Memory B cell (primary cell): Measurements from ENCODE around the gene ZMYND19.
"Not testable (repeated sequence)": the region's sequence is repeated elsewhere in the genome, so short reads cannot be mapped to it uniquely, and the experiment has no call there.

ENCODE experiments used
- ATAC-seq: fragments of 150-1000 bp; cut with Tn5 transposase; 2 replicates; pipeline ENCODE4 v1.10.0; 2021; ENCODE audit warnings: low read depth, mild to moderate bottlenecking, moderate library complexity
- DNase-seq, 2 donors: peaks; one replicate each; pipeline ENCODE4 v3.0.0; 2022; ENCODE audit warnings: low spot score in 2 of 2
- H3K27ac Mint-ChIP-seq: one replicate; pipeline ENCODE4 v1.8.0; 2022; ENCODE audit warnings: mild to moderate bottlenecking, moderate library complexity, mixed read lengths
- H3K27me3 Mint-ChIP-seq: one replicate; pipeline ENCODE4 v1.8.0; 2022; ENCODE audit warnings: mixed read lengths
- H3K36me3 Mint-ChIP-seq: one replicate; pipeline ENCODE4 v1.8.0; 2022; ENCODE audit warnings: mild to moderate bottlenecking, mixed read lengths
- H3K4me1 Mint-ChIP-seq: one replicate; pipeline ENCODE4 v1.8.0; 2022; ENCODE audit warnings: mixed read lengths
- H3K4me3 Mint-ChIP-seq: one replicate; pipeline ENCODE4 v1.8.0; 2022; ENCODE audit warnings: mild to moderate bottlenecking, moderate library complexity, mixed read lengths
- H3K9me3 Mint-ChIP-seq: one replicate; pipeline ENCODE4 v1.8.0; 2022; ENCODE audit warnings: mixed read lengths

The ZMYND19 gene

DNA sequence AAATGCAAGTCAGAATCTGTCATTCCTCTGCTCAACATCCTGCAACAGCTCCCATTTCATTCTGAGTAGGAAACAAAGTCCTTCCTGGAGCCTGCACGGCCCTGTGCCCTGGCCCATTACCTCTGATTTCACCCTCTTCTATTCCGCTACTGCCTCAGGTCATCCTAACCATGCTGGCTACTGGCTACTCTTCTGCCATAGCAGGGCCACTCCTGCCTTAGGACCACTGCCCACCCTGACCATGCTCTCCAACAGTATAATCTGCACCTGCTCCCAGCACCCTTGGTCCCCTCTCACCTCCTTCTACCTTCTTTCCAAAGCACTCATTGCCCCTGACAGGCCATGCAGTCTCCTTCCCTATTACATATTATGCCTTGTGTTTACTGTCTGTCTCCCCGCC is 19.7 kb downstream of the ZMYND19 start:
- Mint-ChIP-seq H3K36me3 (peaks cover 21% of the 10 kb centered on the region), H3K27me3 (no peaks in the 10 kb centered on the region), H3K4me1 (peaks cover 24% of the 10 kb centered on the region), H3K4me3 (no peak overlapping the region), H3K27ac (no peak overlapping the region), H3K9me3 (peaks cover 6% of the 10 kb centered on the region)
- ATAC-seq (no peak), DNase-seq (no peak)

DNA sequence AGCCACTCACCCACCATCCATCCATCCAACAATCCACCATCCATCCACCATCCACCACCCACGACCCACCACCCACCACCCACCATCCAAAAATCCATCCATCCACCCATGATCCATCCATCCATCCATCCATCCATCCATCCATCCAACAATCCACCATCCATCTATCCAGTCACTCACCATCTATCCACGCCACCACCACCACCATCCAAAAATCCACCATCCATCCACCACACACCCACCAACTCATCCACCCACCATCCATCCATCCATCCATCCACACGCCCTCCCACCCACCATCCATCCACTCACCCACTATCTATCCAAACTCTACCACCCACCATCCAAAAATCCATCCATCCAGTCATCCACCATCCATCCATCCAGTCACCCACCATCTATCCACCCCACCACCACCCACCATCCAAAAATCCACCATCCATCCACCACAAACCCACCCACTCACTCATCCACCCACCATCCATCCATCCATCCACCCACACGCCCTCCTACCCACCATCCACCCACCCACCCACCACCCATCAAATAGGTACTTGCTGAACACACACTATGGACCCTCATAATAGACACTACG is 20.6 kb downstream of the ZMYND19 start:
- DNase-seq: no peak
- Mint-ChIP-seq H3K4me3 (no peak overlapping the region), H3K36me3 (peaks cover 20% of the 10 kb centered on the region), H3K4me1 (peaks cover 17% of the 10 kb centered on the region), H3K9me3 (peaks cover 6% of the 10 kb centered on the region), H3K27ac (no peak overlapping the region), H3K27me3 (no peaks in the 10 kb centered on the region)
- no peak for ATAC-seq

DNA sequence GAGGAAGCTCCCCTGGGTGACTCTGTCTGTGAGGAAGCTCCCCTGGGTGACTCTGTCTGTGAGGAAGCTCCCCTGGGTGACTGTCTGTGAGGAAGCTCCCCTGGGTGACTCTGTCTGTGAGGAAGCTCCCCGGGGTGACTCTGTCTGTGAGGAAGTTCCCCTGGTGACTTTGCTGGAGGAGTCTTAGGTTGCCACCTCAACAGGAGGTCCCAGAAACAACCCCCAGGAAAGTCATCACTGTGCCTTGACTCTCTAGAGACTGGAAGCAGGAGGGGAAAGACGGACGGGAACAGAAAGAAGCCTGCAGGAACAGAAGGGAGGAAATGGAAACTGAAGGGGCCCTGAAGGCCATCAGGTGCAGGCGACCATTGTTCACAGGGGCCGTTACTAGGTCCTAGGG is 21.9 kb downstream of the ZMYND19 start:
- Mint-ChIP-seq H3K36me3 (peaks cover 29% of the 10 kb centered on the region), H3K27ac (peak overlapping the region; percentile 52), H3K4me1 (peaks cover 24% of the 10 kb centered on the region)
- not testable (repeated sequence) for H3K9me3 Mint-ChIP-seq, DNase-seq, H3K4me3 Mint-ChIP-seq, H3K27me3 Mint-ChIP-seq
- peak; percentile 60 for ATAC-seq

DNA sequence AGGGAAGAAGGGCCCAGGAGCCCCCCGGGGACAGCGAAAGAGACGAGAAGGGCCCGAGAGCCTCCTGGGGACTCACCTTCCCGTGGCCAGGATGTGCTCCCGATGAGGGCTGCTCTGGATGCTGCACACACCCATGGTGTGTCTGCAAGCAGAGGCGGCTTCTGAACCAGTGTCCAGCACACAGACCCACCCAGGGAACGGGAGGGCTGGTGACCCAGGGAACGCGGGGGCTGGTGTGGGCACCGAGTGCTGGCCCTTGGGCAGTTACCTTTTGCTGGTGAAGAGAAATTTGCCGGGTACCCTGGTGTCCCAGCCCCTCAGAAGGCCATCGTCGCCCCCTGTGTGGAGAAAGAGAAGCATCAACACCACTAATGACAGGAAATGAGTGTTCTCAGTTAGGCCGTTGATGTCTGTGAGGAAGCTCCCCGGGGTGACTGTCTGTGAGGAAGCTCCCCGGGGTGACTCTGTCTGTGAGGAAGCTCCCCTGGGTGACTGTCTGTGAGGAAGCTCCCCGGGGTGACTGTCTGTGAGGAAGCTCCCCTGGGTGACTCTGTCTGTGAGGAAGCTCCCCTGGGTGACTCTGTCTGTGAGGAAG is 25.4 kb downstream of the ZMYND19 start:
- Mint-ChIP-seq H3K27me3 (no peaks in the 10 kb centered on the region), H3K36me3 (peaks cover 29% of the 10 kb centered on the region), H3K9me3 (peaks cover 9% of the 10 kb centered on the region), H3K4me3 (no peak overlapping the region), H3K27ac (no peak overlapping the region), H3K4me1 (peaks cover 18% of the 10 kb centered on the region)
- DNase-seq: no peak
- ATAC-seq: no peak

DNA sequence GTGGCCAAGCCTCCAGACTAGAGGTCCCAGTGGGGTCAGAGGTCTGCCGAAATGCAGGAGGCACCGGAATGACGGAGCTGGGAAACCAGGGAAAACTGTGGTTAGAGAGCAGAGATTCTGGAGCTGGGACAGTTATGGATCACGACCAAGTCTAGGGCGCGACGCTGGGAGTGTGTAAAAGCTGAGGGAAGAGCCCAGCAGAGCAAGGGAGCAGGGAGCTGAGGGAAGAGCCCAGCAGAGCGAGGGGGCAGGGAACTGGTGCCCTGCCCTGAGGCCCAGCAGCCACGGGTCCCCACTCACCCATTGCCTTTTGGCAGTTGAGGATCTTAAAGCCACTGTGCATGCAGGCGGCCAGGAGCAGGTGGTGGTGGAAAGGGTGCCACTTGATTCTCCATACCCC is 26.2 kb downstream of the ZMYND19 start:
- H3K4me1 Mint-ChIP-seq: peaks cover 14% of the 10 kb centered on the region
- no peak overlapping the region for H3K4me3 Mint-ChIP-seq
- H3K27ac Mint-ChIP-seq: no peak overlapping the region
- peaks cover 33% of the 10 kb centered on the region for H3K36me3 Mint-ChIP-seq
- no peak for DNase-seq
- no peaks in the 10 kb centered on the region for H3K27me3 Mint-ChIP-seq
- no peak for ATAC-seq
- peaks cover 6% of the 10 kb centered on the region for H3K9me3 Mint-ChIP-seq

DNA sequence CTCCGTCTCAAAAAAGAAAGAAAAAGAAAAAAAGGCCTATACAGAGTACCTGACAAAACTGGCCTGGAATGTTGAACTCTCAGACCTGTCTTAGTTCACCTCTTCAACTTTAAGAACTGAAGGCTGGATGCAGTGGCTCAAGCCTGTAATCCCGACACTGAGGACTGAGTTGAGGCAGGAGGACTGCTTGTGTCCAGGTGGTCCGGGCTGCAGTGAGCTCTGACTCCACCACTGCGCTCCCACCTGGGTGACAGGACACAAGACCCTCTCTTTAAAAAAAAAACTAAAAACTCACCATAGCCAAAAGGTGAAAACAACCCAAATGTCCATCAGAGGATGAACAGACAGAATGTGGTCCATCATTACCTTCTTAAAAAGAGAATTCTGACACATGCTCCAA is 32.2 kb downstream of the ZMYND19 start:
- no peak for DNase-seq
- Mint-ChIP-seq H3K9me3 (no peaks in the 10 kb centered on the region), H3K4me3 (no peak overlapping the region), H3K36me3 (peaks cover 28% of the 10 kb centered on the region), H3K4me1 (no peaks in the 10 kb centered on the region), H3K27me3 (no peaks in the 10 kb centered on the region), H3K27ac (no peak overlapping the region)
- no peak for ATAC-seq

DNA sequence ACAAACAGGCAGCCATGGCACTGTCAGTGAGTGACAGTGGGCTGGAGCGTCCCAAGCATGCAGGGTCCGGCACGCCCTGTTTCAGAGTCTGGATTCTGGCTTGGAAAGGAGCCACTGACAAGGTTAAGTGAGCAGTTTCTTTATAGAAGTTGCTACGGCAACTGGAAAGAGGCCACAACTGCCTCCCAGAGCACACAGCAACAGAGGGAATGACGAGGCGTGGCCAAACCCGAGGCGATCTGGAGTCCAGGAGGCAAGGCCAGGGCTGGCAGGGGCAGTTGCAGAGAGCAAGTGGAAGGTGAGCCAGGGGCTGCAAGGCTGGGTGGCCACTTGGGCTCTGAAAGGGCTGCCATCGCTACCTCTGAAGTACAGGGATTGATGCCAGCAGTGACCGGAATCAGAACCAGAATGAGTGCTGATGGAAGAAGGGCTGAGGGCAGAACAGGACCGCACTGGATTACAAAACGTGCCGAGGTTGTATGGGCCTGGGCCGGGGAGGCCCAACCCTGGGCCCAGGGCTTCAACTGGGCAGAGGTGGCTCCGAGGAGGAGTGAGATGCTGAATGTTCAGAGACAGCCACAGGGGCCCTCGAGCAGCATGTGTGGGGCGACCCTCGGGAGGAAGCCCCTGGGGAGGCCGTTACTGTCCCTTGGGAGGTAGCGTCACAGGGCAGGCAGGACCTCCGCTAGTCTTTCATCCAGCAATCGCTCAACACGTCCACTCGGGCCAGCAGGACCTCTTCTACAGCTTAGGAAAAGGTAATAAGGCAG is 34.1 kb downstream of the ZMYND19 start:
- H3K27me3 Mint-ChIP-seq: no peaks in the 10 kb centered on the region
- H3K36me3 Mint-ChIP-seq: peaks cover 22% of the 10 kb centered on the region
- no peak for DNase-seq
- no peak overlapping the region for H3K4me3 Mint-ChIP-seq
- H3K9me3 Mint-ChIP-seq: no peaks in the 10 kb centered on the region
- H3K27ac Mint-ChIP-seq: no peak overlapping the region
- H3K4me1 Mint-ChIP-seq: peaks cover 3% of the 10 kb centered on the region
- no peak for ATAC-seq

DNA sequence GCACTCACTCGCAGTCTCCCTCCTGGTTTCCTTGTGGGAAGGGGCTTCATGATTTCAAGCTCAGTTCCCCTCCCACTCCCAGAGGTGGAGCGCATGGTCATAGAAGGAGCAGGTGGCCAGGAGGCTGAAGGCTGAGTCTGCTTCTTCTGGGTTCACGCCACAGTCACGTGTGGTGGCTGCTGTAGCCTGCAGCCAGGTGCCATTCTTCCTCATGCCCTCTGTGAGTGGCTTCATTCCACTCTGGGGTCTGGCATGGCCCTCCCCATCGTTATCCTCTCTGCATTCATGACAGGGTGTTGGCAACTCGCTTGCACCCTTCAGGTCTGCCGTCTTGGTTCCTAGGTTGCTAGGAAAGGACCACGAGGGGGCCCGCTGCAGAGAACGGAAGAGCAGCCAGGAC is 35.1 kb downstream of the ZMYND19 start:
- Mint-ChIP-seq H3K4me3 (no peak overlapping the region), H3K4me1 (peaks cover 5% of the 10 kb centered on the region), H3K9me3 (no peaks in the 10 kb centered on the region), H3K27me3 (no peaks in the 10 kb centered on the region), H3K36me3 (peaks cover 21% of the 10 kb centered on the region), H3K27ac (no peak overlapping the region)
- ATAC-seq: no peak
- DNase-seq: no peak

DNA sequence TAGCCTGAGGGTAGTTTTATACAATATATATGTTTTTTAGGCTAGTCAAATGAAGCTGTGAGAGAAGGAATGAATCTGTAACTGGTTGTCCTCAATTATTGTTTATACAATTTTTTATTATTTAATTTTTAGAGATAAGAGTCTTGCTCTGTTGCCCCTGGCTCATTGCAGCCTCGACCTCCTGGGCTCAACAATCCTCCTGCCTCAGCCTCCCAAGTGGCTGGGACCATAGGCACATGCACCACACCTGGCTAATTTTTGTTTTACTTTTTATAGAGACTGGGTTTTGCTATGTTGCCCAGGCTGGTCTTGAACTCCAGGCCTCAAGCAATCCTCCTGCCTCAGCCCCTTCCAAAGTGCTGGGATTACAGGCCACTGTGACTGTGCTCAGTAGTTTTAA is 36.0 kb downstream of the ZMYND19 start:
- DNase-seq: no peak
- Mint-ChIP-seq H3K27ac (no peak overlapping the region), H3K36me3 (peaks cover 16% of the 10 kb centered on the region), H3K4me3 (no peak overlapping the region), H3K4me1 (peaks cover 10% of the 10 kb centered on the region), H3K27me3 (no peaks in the 10 kb centered on the region), H3K9me3 (no peaks in the 10 kb centered on the region)
- ATAC-seq: no peak

DNA sequence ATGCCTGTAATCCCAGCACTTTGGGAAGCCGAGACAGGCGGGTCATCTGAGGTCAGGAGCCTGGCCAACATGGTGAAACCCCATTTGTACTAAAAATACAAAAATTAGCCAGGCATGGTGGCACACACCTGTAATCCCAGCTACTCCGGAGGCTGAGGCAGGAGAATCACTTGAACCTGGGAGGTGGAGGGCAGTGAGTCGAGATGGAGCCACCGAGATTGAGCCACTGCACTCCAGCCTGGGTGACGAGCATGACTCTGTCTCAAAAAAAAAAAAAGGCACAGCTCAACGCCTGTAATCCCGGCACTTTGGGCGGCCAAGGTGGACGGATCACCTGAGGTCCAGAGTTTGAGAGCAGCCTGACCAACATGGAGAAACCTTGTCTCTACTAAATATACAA is 36.7 kb downstream of the ZMYND19 start:
- not testable (repeated sequence) for ATAC-seq, H3K27ac Mint-ChIP-seq, H3K27me3 Mint-ChIP-seq, H3K4me1 Mint-ChIP-seq, H3K4me3 Mint-ChIP-seq, H3K9me3 Mint-ChIP-seq, DNase-seq
- H3K36me3 Mint-ChIP-seq: peaks cover 16% of the 10 kb centered on the region

DNA sequence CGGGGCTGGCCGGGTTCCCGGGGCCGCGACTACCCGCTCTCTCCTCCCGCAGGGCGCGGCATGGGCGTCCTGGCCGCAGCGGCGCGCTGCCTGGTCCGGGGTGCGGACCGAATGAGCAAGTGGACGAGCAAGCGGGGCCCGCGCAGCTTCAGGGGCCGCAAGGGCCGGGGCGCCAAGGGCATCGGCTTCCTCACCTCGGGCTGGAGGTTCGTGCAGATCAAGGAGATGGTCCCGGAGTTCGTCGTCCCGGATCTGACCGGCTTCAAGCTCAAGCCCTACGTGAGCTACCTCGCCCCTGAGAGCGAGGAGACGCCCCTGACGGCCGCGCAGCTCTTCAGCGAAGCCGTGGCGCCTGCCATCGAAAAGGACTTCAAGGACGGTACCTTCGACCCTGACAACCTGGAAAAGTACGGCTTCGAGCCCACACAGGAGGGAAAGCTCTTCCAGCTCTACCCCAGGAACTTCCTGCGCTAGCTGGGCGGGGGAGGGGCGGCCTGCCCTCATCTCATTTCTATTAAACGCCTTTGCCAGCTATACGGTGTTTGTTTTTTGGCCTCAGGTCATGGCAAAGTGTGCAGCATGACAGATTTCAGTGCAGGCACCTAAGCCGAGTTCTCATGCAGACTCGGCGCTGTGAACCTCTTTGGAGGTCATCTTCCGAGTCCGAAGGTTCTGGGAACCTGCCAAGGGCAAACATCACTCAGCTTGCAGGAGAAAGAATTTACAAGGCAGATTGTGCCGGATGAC is 38.1 kb downstream of the ZMYND19 start:
- DNase-seq (peak in 1 of 2 donors; percentile 16), ATAC-seq (peak; percentile 6)
- Mint-ChIP-seq H3K9me3 (no peaks in the 10 kb centered on the region), H3K27me3 (no peaks in the 10 kb centered on the region), H3K36me3 (peaks cover 14% of the 10 kb centered on the region), H3K4me1 (peaks cover 14% of the 10 kb centered on the region), H3K4me3 (peak overlapping the region; percentile 84), H3K27ac (peak overlapping the region; percentile 79)

DNA sequence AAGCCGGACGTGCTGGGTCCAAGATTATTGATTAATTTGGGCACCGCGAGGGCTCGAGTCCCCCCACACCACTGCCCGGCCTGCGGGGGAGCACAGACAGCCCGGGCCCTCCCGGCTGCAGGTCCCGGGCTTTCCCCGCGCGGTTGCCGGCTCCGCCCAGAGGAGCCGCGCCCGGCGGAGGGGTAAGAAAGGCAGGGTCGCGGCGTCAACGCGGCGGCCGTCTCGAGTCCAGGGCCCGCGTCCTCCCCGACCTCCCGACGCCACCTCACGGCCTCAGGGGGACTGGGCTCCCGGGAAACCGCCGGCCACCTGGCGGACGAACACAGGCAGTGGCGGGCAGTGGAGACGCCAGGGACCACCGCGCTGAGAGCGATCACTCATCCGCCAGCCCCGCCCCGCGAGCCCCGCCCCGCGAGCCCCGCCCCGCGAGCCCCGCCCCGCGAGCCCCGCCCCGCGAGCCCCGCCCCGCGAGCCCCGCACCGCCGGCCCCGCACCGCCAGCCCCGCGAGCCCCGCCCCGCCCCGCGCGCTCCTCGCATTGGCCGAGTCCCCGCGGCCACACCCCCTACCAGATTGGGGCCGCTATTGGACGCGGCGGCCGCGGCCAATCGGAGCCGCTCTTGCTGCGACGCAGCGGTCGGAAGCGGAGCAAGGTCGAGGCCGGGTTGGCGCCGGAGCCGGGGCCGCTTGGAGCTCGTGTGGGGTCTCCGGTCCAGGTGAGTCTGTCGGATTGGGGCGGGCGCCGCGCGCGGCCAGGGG is 38.9 kb downstream of the ZMYND19 start, which contains the start of gene MRPL41:
Gene MRPL41, plus strand, starts transcription at position 616 of the 758 bp plus-strand sequence. CDS start 203 bp downstream, outside the sequence.
- ATAC-seq (peak; percentile 85), DNase-seq (peak; percentile 68 to 81)
- Mint-ChIP-seq H3K9me3 (no peaks in the 10 kb centered on the region), H3K36me3 (peaks cover 10% of the 10 kb centered on the region), H3K4me3 (peak within 1 kb of the TSS; percentile 84), H3K27ac (peak within 1 kb of the TSS; percentile 79), H3K4me1 (peaks cover 14% of the 10 kb centered on the region), H3K27me3 (no peaks in the 10 kb centered on the region)

DNA sequence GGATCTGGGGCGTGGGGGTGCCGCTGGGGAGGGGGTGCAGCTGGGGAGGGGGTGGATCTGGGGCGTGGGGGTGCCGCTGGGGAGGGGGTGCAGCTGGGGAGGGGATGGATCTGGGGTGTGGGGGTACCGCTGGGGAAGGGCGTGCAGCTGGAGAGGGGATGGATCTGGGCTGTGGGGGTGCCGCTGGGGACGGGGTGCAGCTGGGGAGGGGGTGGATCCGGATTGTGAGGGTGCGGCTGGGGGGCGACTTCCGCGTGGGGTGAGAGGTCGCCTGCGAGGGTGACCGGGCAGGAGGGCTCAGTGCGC is 39.4 kb downstream of the ZMYND19 start:
- peak; percentile 4 for ATAC-seq
- Mint-ChIP-seq H3K4me1 (peaks cover 16% of the 10 kb centered on the region), H3K4me3 (peak overlapping the region; percentile 82), H3K27ac (peak overlapping the region; percentile 24)
- H3K9me3 Mint-ChIP-seq, H3K36me3 Mint-ChIP-seq, H3K27me3 Mint-ChIP-seq, DNase-seq: not testable (repeated sequence)
